ENCODE measurements around the gene HECA.
"Not testable (repeated sequence)": the region's sequence is repeated elsewhere in the genome, so short reads cannot be mapped to it uniquely, and the experiment has no call there.

Gene HECA

GRCh38 chr6:139112561-139112960, 22.3 kb upstream of the HECA start:
- no peak for TF ChIP-seq CTCF (IDR thresholded peaks at IDR 0.05)
- Histone ChIP-seq H3K4me3 (no peak overlapping the region), H3K27ac (no peak overlapping the region)
- DNase-seq (ENCODE audit: low spot score), result no peak

DNA sequence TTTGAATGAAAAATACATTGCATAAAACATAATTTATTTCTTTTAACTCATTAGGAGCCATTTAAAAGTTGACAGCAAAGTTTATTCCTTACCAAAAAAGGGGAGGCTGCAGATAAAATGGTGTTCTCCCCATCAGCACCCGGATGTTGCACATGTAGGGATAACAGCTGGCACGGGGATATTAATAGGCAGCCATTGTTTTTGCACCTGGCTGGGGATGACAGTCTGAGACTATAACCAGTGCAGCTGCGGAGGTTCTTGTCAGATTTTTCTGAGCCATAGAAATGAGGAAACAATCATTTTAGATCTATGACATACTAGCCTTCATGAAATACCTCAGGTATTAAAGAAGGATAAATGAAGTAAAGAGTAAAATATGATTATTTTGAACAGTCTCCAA, 20.1 kb upstream of the HECA start:
- Histone ChIP-seq H3K27ac (no peak overlapping the region), H3K4me3 (no peak overlapping the region)
- no peak for TF ChIP-seq CTCF (IDR thresholded peaks at IDR 0.05)
- no peak for DNase-seq (ENCODE audit: low spot score)

GRCh38 chr6:139115989-139116758, 18.7 kb upstream of the HECA start:
- no peak for DNase-seq (ENCODE audit: low spot score)
- no peak for TF ChIP-seq CTCF (IDR thresholded peaks at IDR 0.05)
- Histone ChIP-seq H3K27ac (no peak overlapping the region), H3K4me3 (no peak overlapping the region)

- Histone ChIP-seq H3K4me3 (no peak overlapping the region), H3K27ac (no peak overlapping the region)
- no peak for TF ChIP-seq CTCF (IDR thresholded peaks at IDR 0.05)
- DNase-seq (ENCODE audit: low spot score), result no peak
Observed at GRCh38 chr6:139117734-139118133, 17.1 kb upstream of the HECA start.

GRCh38 chr6:139119552-139119951, 15.3 kb upstream of the HECA start:
- no peak for TF ChIP-seq CTCF (IDR thresholded peaks at IDR 0.05)
- H3K4me3 ChIP-seq, result no peak overlapping the region
- no peak overlapping the region for H3K27ac ChIP-seq
- DNase-seq (ENCODE audit: low spot score), result no peak

DNA sequence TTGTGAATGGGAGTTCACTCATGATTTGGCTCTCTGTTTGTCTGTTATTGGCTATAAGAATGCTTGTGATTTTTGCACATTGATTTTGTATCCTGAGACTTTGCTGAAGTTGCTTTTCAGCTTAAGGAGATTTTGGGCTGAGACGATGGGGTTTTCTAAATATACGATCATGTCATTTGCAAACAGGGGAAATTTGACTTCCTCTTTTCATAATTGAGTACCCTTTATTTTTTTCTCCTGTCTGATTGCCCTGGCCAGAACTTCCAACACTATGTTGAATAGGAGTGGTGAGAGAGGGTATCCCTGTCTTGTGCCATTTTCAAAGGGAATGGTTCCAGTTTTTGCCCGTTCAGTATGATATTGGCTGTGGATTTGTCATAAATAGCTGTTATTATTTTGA, 12.1 kb upstream of the HECA start:
- not testable (repeated sequence) for DNase-seq (ENCODE audit: low spot score); H3K27ac ChIP-seq; H3K4me3 ChIP-seq

- H3K27ac ChIP-seq, result no peak overlapping the region
- no peak for TF ChIP-seq CTCF (IDR thresholded peaks at IDR 0.05)
- H3K4me3 ChIP-seq, result no peak overlapping the region
- no peak for DNase-seq (ENCODE audit: low spot score)
Observed at GRCh38 chr6:139124887-139125672, 9.8 kb upstream of the HECA start.
